ENCODE measurements around the gene CCDC182.

DNA sequence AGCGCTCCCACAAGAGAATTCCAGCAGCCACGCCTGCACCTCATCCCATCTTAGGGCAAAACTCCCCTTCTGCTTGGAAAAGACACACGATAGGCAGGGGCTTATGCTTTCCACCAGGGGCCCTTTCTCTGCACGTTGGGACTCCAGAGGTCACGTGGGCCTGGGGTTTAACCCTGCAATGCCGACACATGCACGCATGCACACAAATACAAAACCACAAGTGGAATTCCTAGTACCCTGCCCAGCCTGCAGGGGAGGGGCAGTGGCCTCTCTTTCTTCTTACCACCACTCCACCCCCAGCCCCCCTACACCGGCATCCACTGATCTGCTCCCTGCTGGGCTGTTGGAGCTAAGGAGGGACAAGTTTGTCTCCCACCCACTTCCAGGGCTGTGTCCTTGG lies 16.8 kb upstream of the CCDC182 start:
- no peak for TF ChIP-seq POLR2A (IDR thresholded peaks at IDR 0.05; ENCODE audit: low read length)
- no peak for TF ChIP-seq GATA1 (IDR thresholded peaks at IDR 0.05; ENCODE audit: low read depth, low read length)

Measured in erythroblast (primary cell).